ENCODE results near the gene TMCO4. TPM values are rescaled to one million over a fixed set of nuclear protein-coding genes. Genes with fewer than 3 reads are reported as not detected.

The TMCO4 gene
- polyA plus RNA-seq, 4 donors, result 13.1 to 59.0 (median 37.0) TPM

DNA sequence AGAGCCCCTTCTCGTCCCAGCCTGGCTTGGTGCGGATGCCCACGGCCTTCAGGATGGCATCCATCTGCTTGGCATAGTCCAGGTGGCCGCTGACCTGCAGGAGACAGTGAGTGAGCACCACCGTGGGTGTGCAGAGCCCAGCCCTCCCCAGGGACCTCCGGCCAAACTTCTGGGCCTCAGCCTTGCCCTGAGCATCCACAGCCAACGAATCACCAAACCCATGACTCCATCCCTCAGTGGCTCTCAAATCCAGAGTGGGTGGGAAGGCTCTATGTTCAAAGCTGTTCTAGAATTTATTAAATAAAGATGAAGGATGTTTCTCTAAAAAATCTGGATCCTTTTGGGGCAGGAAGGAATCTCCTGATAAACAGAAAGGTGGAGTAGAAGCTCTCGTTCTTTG, 116.4 kb downstream of the TMCO4 start:
- Histone ChIP-seq H3K4me3 (ENCODE audit: low read depth in 1 of 3, low read length in 3 of 3) (no peak overlapping the region), H3K27ac (ENCODE audit: low read depth in 1 of 3, low read length in 2 of 3) (no peak overlapping the region), H3K9me3 (ENCODE audit: control insufficient read depth in 2 of 2, insufficient read depth in 1 of 2, low read depth in 1 of 2, low read length in 1 of 2) (peaks cover 0 to 9% of the 10 kb centered on the region in 2 donors), H3K4me1 (ENCODE audit: control insufficient read depth in 3 of 3, insufficient read depth in 2 of 3, low read depth in 1 of 3, low read length in 2 of 3) (no peaks in the 10 kb centered on the region), H3K36me3 (ENCODE audit: control insufficient read depth in 3 of 3, insufficient read depth in 2 of 3, low read depth in 1 of 3, low read length in 3 of 3) (peaks cover 0 to 19% (median 11%) of the 10 kb centered on the region in 3 donors), H3K27me3 (ENCODE audit: control insufficient read depth in 3 of 3, insufficient read depth in 3 of 3, low read length in 3 of 3) (no peaks in the 10 kb centered on the region)
- DNase-seq (no peak), FAIRE-seq (no peak)
- 86 to 93% (median 91%) methylated on average over 8 of the region's 8 CpGs for WGBS, 3 donors

GRCh38 chr1:19682901-19683300, 116.8 kb downstream of the TMCO4 start:
- FAIRE-seq (no peak), DNase-seq (no peak)
- no peak overlapping the region for H3K27ac ChIP-seq (ENCODE audit: low read depth in 1 of 3, low read length in 2 of 3)
- H3K36me3 ChIP-seq (ENCODE audit: control insufficient read depth in 3 of 3, insufficient read depth in 2 of 3, low read depth in 1 of 3, low read length in 3 of 3), result peaks cover 0 to 16% (median 11%) of the 10 kb centered on the region in 3 donors
- no peaks in the 10 kb centered on the region for H3K27me3 ChIP-seq (ENCODE audit: control insufficient read depth in 3 of 3, insufficient read depth in 3 of 3, low read length in 3 of 3)
- H3K4me1 ChIP-seq (ENCODE audit: control insufficient read depth in 3 of 3, insufficient read depth in 2 of 3, low read depth in 1 of 3, low read length in 2 of 3), result no peaks in the 10 kb centered on the region
- H3K4me3 ChIP-seq (ENCODE audit: low read depth in 1 of 3, low read length in 3 of 3), result no peak overlapping the region
- WGBS, 3 donors, result 76 to 94% (median 89%) methylated on average over 7 of the region's 7 CpGs
- peaks cover 0 to 9% of the 10 kb centered on the region in 2 donors for H3K9me3 ChIP-seq (ENCODE audit: control insufficient read depth in 2 of 2, insufficient read depth in 1 of 2, low read depth in 1 of 2, low read length in 1 of 2)

DNA sequence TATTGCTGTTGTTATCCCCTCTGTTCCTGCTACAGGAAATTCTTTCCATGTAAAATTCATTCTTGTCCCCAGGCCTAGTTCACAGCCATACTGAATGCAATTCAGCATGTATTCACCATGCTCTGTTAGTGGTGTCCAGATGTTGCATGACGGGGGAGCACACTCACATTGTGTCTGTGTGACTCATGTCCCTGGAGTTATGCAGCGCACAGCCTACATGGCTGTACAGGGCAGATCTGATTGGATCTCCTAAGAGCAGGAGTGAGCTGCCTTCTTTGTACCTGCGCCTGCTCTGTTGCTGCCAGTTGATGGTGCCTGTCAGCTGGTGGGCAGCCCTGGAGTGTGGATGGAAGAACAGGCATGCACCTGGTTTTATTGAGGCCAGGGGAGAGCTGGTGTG, 117.5 kb downstream of the TMCO4 start:
- H3K36me3 ChIP-seq (ENCODE audit: control insufficient read depth in 3 of 3, insufficient read depth in 2 of 3, low read depth in 1 of 3, low read length in 3 of 3), result peaks cover 0 to 11% (median 10%) of the 10 kb centered on the region in 3 donors
- FAIRE-seq (no peak), DNase-seq (no peak)
- 88 to 93% (median 89%) methylated on average over 3 of the region's 3 CpGs for WGBS, 3 donors
- peaks cover 0 to 4% of the 10 kb centered on the region in 2 donors for H3K9me3 ChIP-seq (ENCODE audit: control insufficient read depth in 2 of 2, insufficient read depth in 1 of 2, low read depth in 1 of 2, low read length in 1 of 2)
- no peak overlapping the region for H3K4me3 ChIP-seq (ENCODE audit: low read depth in 1 of 3, low read length in 3 of 3)
- H3K27ac ChIP-seq (ENCODE audit: low read depth in 1 of 3, low read length in 2 of 3), result no peak overlapping the region
- H3K27me3 ChIP-seq (ENCODE audit: control insufficient read depth in 3 of 3, insufficient read depth in 3 of 3, low read length in 3 of 3), result no peaks in the 10 kb centered on the region
- H3K4me1 ChIP-seq (ENCODE audit: control insufficient read depth in 3 of 3, insufficient read depth in 2 of 3, low read depth in 1 of 3, low read length in 2 of 3), result no peaks in the 10 kb centered on the region

DNA sequence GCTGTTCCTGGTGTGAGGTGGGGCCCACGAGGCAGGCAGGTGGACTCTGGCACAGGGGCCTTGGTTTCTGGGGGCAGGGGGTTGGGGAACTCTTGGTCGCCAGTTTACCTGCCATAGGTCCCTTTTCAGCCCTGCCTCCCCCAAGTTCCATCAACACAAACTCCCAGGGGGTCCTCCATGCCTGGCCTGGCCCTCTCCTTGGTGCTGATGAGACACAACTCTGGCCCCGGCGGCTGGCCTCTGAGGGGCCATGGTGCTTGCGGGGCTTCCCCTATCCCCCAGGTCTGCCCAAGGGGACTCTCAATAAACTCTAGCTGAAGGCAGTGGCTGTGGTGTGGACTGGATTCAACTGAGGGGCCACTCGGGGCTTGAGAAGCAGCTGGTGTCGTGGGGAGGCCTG, 119.1 kb downstream of the TMCO4 start:
- 81 to 87% (median 82%) methylated on average over 7 of the region's 7 CpGs for WGBS, 3 donors
- FAIRE-seq (no peak), DNase-seq (no peak)
- H3K4me1 ChIP-seq (ENCODE audit: control insufficient read depth in 3 of 3, insufficient read depth in 2 of 3, low read depth in 1 of 3, low read length in 2 of 3), result no peaks in the 10 kb centered on the region
- peaks cover 0 to 3% of the 10 kb centered on the region in 2 donors for H3K9me3 ChIP-seq (ENCODE audit: control insufficient read depth in 2 of 2, insufficient read depth in 1 of 2, low read depth in 1 of 2, low read length in 1 of 2)
- H3K36me3 ChIP-seq (ENCODE audit: control insufficient read depth in 3 of 3, insufficient read depth in 2 of 3, low read depth in 1 of 3, low read length in 3 of 3), result peaks cover 0 to 10% (median 8%) of the 10 kb centered on the region in 3 donors
- no peaks in the 10 kb centered on the region for H3K27me3 ChIP-seq (ENCODE audit: control insufficient read depth in 3 of 3, insufficient read depth in 3 of 3, low read length in 3 of 3)
- H3K27ac ChIP-seq (ENCODE audit: low read depth in 1 of 3, low read length in 2 of 3), result no peak overlapping the region
- no peak overlapping the region for H3K4me3 ChIP-seq (ENCODE audit: low read depth in 1 of 3, low read length in 3 of 3)

DNA sequence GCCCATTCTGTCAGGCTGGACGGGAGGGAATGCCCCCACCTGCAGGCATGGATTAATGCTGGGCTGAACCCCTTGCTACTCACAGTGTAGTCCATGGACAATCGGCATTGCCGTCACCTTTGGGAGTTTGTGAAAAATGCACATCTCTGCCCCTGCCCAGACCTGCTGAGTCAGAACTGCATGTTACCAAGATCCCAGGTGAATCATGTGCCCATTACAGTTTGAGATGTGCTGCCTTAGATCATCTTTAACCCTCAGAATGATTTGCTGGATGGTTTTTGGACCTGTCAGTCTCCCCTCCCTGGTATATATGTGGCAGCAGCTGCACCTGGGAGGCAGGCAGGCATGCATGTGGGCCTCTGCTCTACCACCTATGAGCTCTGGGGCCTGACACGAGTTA, 120.0 kb downstream of the TMCO4 start:
- Histone ChIP-seq H3K9me3 (ENCODE audit: control insufficient read depth in 2 of 2, insufficient read depth in 1 of 2, low read depth in 1 of 2, low read length in 1 of 2) (peaks cover 0 to under 1% of the 10 kb centered on the region in 2 donors), H3K36me3 (ENCODE audit: control insufficient read depth in 3 of 3, insufficient read depth in 2 of 3, low read depth in 1 of 3, low read length in 3 of 3) (peaks cover 0 to 9% (median 4%) of the 10 kb centered on the region in 3 donors), H3K27me3 (ENCODE audit: control insufficient read depth in 3 of 3, insufficient read depth in 3 of 3, low read length in 3 of 3) (no peaks in the 10 kb centered on the region), H3K27ac (ENCODE audit: low read depth in 1 of 3, low read length in 2 of 3) (no peak overlapping the region), H3K4me3 (ENCODE audit: low read depth in 1 of 3, low read length in 3 of 3) (no peak overlapping the region), H3K4me1 (ENCODE audit: control insufficient read depth in 3 of 3, insufficient read depth in 2 of 3, low read depth in 1 of 3, low read length in 2 of 3) (no peaks in the 10 kb centered on the region)
- WGBS, 3 donors, result 67 to 73% (median 71%) methylated on average over 4 of the region's 4 CpGs
- FAIRE-seq (no peak), DNase-seq (no peak)

- DNase-seq (no peak), FAIRE-seq (no peak)
- Histone ChIP-seq H3K4me1 (ENCODE audit: control insufficient read depth in 3 of 3, insufficient read depth in 2 of 3, low read depth in 1 of 3, low read length in 2 of 3) (no peaks in the 10 kb centered on the region), H3K27ac (ENCODE audit: low read depth in 1 of 3, low read length in 2 of 3) (no peak overlapping the region), H3K27me3 (ENCODE audit: control insufficient read depth in 3 of 3, insufficient read depth in 3 of 3, low read length in 3 of 3) (no peaks in the 10 kb centered on the region), H3K9me3 (ENCODE audit: control insufficient read depth in 2 of 2, insufficient read depth in 1 of 2, low read depth in 1 of 2, low read length in 1 of 2) (no peaks in the 10 kb centered on the region), H3K4me3 (ENCODE audit: low read depth in 1 of 3, low read length in 3 of 3) (no peak overlapping the region), H3K36me3 (ENCODE audit: control insufficient read depth in 3 of 3, insufficient read depth in 2 of 3, low read depth in 1 of 3, low read length in 3 of 3) (peaks cover 0 to 8% (median 4%) of the 10 kb centered on the region in 3 donors)
- whole genome bisulfite sequencing, 3 donors, result 92 to 95% (median 93%) methylated on average over 34 of the region's 34 CpGs
These were observed 120.7 kb downstream of the TMCO4 start for GRCh38 chr1:19678931-19679453.

GRCh38 chr1:19678493-19678892, 121.2 kb downstream of the TMCO4 start:
- no peak for FAIRE-seq
- no peaks in the 10 kb centered on the region for H3K4me1 ChIP-seq (ENCODE audit: control insufficient read depth in 3 of 3, insufficient read depth in 2 of 3, low read depth in 1 of 3, low read length in 2 of 3)
- no peak for DNase-seq
- H3K27ac ChIP-seq (ENCODE audit: low read depth in 1 of 3, low read length in 2 of 3), result no peak overlapping the region
- peaks cover 0 to 8% (median 4%) of the 10 kb centered on the region in 3 donors for H3K36me3 ChIP-seq (ENCODE audit: control insufficient read depth in 3 of 3, insufficient read depth in 2 of 3, low read depth in 1 of 3, low read length in 3 of 3)
- 35 to 67% (median 47%) methylated on average over 11 of the region's 11 CpGs for WGBS, 3 donors
- H3K27me3 ChIP-seq (ENCODE audit: control insufficient read depth in 3 of 3, insufficient read depth in 3 of 3, low read length in 3 of 3), result no peaks in the 10 kb centered on the region
- no peak overlapping the region for H3K4me3 ChIP-seq (ENCODE audit: low read depth in 1 of 3, low read length in 3 of 3)
- no peaks in the 10 kb centered on the region for H3K9me3 ChIP-seq (ENCODE audit: control insufficient read depth in 2 of 2, insufficient read depth in 1 of 2, low read depth in 1 of 2, low read length in 1 of 2)

DNA sequence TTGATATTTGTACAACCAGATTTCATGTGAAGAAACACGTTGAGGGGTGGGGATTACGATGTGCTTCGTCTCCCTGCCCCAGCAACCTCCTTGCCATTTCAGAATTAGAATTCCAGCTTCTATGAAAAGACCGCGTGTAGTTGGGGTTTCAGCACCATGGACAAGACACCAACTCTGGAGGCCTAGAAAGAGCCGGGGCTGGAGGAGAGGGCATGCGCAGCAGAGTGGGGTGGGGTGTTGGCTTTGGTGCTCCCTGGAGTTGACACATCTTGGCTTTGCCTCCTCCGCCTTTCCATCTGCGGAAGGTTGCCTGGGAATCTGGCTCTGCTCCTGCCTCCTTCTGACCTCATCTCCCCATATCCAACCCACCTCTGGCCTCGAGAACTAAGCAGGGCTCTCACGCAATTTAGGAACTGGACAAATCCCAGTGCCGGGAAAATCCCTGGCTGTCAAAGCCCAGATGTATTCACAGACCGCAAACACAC, 123.2 kb downstream of the TMCO4 start:
- WGBS, 3 donors, result 26 to 32% (median 30%) methylated on average over 13 of the region's 13 CpGs
- H3K27ac ChIP-seq (ENCODE audit: low read depth in 1 of 3, low read length in 2 of 3), result no peak overlapping the region
- no peak overlapping the region for H3K4me3 ChIP-seq (ENCODE audit: low read depth in 1 of 3, low read length in 3 of 3)
- no peaks in the 10 kb centered on the region for H3K36me3 ChIP-seq (ENCODE audit: control insufficient read depth in 3 of 3, insufficient read depth in 2 of 3, low read depth in 1 of 3, low read length in 3 of 3)
- FAIRE-seq (no peak), DNase-seq (peak in 1 of 2 donors; percentile 73)
- H3K4me1 ChIP-seq (ENCODE audit: control insufficient read depth in 3 of 3, insufficient read depth in 2 of 3, low read depth in 1 of 3, low read length in 2 of 3), result no peaks in the 10 kb centered on the region
- peaks cover 0 to 2% (median 2%) of the 10 kb centered on the region in 3 donors for H3K27me3 ChIP-seq (ENCODE audit: control insufficient read depth in 3 of 3, insufficient read depth in 3 of 3, low read length in 3 of 3)
- no peaks in the 10 kb centered on the region for H3K9me3 ChIP-seq (ENCODE audit: control insufficient read depth in 2 of 2, insufficient read depth in 1 of 2, low read depth in 1 of 2, low read length in 1 of 2)

- H3K36me3 ChIP-seq (ENCODE audit: control insufficient read depth in 3 of 3, insufficient read depth in 2 of 3, low read depth in 1 of 3, low read length in 3 of 3), result no peaks in the 10 kb centered on the region
- no peak for FAIRE-seq
- no peak overlapping the region for H3K4me3 ChIP-seq (ENCODE audit: low read depth in 1 of 3, low read length in 3 of 3)
- peaks cover 0 to 7% (median 2%) of the 10 kb centered on the region in 3 donors for H3K27me3 ChIP-seq (ENCODE audit: control insufficient read depth in 3 of 3, insufficient read depth in 3 of 3, low read length in 3 of 3)
- no peak overlapping the region for H3K27ac ChIP-seq (ENCODE audit: low read depth in 1 of 3, low read length in 2 of 3)
- 65 to 77% (median 75%) methylated on average over 5 of the region's 5 CpGs for WGBS, 3 donors
- no peaks in the 10 kb centered on the region for H3K9me3 ChIP-seq (ENCODE audit: control insufficient read depth in 2 of 2, insufficient read depth in 1 of 2, low read depth in 1 of 2, low read length in 1 of 2)
- DNase-seq, result no peak
- no peaks in the 10 kb centered on the region for H3K4me1 ChIP-seq (ENCODE audit: control insufficient read depth in 3 of 3, insufficient read depth in 2 of 3, low read depth in 1 of 3, low read length in 2 of 3)
These were observed 123.9 kb downstream of the TMCO4 start for GRCh38 chr1:19675797-19676196.

All from small intestine (tissue), 7 donors.